IPS-11a (cell line): Measurements from ENCODE around the gene NECTIN4.

ENCODE experiments used
- H3K4me3 ChIP-seq: one replicate; pipeline ENCODE4 v1.5.1; 2013; ENCODE audit warnings: low read depth, low read length, control low read depth

The NECTIN4 gene

GRCh38 chr1:161113915-161114314 lies 24.6 kb upstream of the NECTIN4 start:
- no peak overlapping the region for H3K4me3 ChIP-seq

DNA sequence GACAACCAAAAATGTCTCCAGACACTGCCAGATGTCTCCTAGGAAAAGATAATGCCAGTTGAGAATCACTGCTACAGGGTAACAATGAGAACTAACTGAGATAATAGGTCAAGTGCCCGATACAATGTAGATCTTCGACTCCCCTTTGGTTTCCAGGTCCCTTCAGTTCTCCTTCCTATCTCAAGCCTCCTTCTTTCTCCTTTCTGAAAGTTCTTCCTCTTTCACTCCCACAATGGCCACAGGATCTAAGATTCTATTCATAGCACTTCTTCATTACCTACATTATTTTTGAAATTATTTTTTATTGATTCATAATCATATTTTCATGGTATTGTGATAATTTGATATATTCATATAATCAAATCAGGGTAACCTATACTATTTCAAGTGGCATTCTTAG lies 22.2 kb upstream of the NECTIN4 start:
- no peak overlapping the region for H3K4me3 ChIP-seq

DNA sequence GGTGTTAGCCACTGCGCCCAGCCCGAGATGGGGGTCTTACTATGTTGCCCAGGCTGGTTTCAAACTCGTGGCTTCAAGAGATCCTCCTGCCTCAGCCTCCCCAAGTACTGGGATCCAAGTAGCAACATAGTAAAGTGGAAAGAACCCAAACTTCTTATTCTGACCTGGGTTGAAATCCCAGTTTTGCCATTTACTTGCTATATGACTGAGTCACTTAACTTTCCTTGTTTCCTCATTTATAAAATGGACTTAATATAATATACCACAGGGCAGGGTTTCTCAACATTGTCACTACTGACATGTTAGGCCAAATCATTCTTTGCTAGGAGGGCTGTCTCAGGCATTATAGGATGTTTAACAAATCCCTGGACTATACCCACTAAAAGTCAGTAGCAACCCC lies 21.8 kb upstream of the NECTIN4 start:
- H3K4me3 ChIP-seq = no peak overlapping the region

DNA sequence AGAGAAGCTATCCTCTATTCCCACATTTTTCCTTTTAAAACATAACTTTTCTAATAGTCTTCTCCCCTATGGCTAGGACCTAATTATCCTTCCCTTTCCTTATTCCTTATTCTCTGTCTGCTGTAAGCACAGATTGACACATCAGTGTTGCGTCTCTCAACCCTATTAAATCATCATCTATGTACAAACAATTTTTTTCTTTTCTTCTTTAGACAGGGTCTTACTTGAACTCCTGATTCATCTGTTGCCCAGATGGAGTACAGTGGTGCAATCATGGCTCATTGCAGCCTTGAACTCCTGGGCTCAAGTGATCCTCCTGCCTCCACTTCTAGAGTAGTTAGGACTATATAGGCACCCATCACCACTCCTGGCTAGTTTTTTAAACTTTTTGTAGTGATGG lies 17.1 kb upstream of the NECTIN4 start:
- H3K4me3 ChIP-seq = no peak overlapping the region

- no peak overlapping the region for H3K4me3 ChIP-seq
Measured at GRCh38 chr1:161100556-161100955, 11.2 kb upstream of the NECTIN4 start.

DNA sequence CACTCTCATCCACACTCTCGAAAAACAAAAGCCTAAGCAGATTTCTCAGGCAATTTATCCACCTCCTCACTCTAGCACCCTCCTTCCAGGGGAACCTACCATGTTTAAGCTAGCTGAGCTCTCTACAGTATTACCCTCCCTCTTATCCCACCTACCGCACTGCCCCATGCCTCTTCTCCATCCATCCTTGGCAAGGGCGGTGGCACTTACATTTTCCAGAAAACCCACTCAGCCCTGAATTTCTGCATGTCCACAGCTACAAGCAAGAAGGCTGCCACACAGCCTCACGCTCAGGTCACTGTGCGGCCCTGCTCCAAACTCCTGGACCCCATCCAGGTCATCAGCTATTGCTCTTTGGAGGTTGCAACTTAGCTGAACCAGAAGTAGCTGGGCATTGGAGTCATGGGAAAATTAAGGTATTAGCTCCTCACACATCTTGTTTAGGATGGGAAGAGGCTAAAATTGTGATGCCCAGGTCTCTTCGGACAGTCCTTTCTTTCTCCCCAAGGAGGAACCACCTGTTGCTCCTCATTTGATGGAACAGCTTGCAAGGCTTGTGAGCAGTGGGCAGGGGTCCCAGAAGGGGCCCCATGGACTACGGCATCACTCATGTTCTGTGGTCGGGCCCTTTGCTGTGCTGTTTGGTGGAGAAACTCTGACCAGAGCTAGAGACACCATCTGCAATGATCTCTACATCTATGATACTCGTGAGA lies 9.9 kb upstream of the NECTIN4 start:
- peak overlapping the region; percentile 79 for H3K4me3 ChIP-seq

DNA sequence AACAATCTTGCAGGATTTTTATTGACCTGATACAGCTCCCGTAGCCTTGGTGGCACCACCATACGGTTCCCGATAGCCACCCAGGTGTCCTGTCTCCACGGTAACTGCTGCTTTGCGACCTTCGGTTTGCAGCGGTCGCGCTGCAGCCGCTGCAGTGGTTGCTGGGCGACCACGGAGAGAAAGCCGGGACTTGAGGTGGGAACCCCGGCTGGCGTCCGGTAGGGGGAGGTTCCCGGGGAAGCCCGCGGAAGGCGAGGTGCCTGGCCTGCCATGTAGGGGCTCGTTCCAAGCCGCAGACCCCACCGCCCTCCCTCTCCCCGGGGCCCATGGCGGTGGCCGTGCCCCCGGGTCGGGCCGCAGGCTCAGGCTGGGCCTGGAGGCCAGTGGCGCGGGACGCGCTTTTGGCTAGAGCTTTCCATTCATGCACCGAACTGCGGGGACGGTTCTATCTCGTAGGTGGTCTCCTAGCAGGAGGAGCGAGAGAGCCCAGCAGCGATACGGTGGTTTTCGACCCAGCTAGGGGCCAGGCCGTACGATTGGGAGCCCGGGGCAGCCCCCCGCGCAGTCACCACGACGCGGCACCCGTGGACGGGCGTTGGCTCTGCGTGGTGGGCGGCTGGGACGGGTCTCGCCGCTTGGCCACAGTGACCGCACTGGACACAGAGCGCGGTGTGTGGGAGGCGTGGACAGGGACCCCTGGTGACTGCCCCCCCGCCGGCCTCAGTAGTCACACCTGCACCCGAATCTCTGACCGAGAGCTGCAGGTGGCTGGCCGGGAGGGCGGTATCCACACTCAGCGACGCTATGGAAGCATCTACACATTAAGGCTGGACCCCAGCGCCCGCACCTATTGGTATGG lies 9.1 kb upstream of the NECTIN4 start, which contains the start of gene KLHDC9:
TSS of gene KLHDC9 (plus strand) at position 152 of the 859 bp plus-strand sequence. CDS start at position 327, 175 bp downstream.
- H3K4me3 ChIP-seq = peak within 1 kb of the TSS; percentile 79

- H3K4me3 ChIP-seq = no peak overlapping the region
Measured at GRCh38 chr1:161096530-161096929, 7.2 kb upstream of the NECTIN4 start.

DNA sequence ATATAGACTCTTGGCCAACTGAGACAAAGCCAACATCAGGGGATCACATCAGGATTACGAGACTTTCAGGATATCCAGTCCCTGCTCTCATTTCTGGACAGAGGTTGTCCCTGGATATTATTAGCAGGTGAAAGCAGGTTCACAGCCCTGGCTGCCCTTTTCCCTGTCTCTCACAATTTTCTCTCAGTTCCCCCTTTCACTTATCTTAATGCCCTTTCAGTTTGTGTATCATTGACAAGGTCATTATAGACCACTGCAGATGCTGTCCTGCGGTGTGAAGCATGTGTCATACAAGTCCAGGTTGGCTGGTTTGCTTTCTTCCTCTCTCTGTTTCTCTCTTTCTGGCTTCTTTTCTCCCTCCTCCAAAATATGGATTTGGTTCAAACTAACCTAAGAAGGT lies 6.7 kb upstream of the NECTIN4 start:
- no peak overlapping the region for H3K4me3 ChIP-seq

- H3K4me3 ChIP-seq = no peak overlapping the region
Measured at GRCh38 chr1:161095230-161095629, 5.9 kb upstream of the NECTIN4 start.

- H3K4me3 ChIP-seq = no peak overlapping the region
Measured at GRCh38 chr1:161094481-161094880, 5.1 kb upstream of the NECTIN4 start.

- no peak overlapping the region for H3K4me3 ChIP-seq
Measured at GRCh38 chr1:161092621-161093028, 3.3 kb upstream of the NECTIN4 start.

DNA sequence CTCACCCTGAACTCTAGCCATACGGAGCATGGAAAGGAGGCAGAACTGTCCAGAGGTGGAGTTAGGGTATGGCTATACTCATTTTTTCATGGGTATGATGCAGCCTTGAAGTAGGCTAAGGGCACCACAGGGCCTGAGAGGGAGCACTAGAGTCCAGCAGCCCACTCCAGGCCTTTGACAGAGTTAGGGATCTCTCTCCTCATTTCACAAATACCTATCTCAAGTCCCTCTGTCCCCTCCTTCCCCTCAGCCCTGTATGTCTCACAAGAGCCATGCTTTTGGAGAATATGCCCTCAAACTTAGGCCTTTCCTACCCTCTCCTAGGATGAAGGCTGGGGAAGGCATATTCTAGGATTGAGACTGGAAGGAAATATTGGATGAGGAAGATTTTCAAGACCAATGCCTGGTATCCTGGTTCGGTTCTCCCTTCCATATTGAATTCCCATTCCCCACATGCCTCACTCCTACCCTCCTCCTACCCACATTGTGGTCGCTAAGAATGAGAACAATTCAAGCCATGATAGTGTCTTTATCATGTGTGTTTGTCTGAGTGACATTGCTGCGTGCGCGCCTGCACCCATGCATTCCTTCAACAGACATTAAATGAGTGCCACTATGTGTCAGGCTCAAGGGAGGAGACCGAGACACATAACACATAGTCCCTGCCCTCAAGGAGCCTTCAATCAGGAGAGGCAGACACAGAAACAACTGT lies 2.6 kb upstream of the NECTIN4 start:
- H3K4me3 ChIP-seq = no peak overlapping the region

DNA sequence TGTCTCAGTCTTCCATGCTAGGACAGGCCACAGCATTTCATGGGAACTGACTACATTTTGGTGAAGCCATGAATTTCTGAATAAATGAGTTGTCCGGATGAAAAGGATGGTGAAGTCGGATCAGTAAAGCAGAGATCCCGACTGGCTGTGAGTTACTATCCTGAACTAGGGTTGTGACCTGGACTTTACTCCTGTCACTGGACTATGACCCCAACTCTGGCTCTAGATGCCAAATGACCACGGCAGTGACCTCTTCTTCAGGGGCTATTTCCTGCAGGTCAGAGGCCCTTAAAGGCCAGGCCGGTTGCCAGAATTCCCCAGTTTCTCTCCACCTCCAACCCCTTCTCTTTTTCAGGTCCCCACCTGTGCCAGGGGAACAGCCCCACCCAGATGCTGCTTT lies 1.7 kb upstream of the NECTIN4 start:
- no peak overlapping the region for H3K4me3 ChIP-seq

DNA sequence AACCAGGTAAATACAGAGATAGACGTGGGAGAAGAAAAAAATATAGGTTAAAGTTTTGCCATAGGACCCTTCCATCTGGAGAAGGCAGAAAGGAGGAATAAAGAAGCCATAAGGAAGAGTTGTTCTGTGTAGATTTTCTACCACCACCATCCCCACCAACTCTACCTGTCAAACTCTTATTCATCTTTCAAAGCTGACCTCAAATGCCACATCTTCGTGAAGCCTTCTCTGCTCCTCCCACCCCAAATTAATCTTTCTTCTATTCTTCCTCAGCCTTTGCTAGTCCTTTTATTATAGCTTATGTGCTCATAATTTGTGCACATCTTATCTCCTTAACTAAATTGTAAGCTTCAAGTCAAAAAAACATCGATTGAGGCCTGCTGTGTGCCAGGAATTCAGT lies 1.3 kb upstream of the NECTIN4 start:
- no peak overlapping the region for H3K4me3 ChIP-seq

DNA sequence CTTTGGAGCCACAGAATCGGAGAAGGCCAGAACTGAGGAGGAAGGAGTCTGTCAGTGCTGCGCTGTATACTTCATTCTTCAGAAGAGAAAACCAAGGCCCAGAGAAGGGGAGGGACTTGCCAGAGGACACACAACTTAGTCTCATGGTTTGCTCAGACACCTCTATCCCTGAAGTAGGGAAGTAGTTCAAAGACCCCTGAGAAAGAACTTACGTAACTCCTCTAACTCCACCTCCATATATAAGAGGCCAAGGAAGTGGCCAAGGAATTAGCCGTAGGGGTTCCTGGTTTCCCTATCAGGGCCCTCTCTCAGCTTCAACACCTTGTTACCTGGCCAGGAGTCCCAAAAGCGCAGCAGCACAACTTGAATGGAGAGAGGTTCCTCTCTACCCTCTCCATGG lies 580 bp upstream of the NECTIN4 start:
- no peak overlapping the region for H3K4me3 ChIP-seq

GRCh38 chr1:161088587-161089110 lies 709 bp downstream of the NECTIN4 start:
- H3K4me3 ChIP-seq = no peak overlapping the region

GRCh38 chr1:161086457-161086856 lies 2.9 kb downstream of the NECTIN4 start:
- H3K4me3 ChIP-seq = no peak overlapping the region

- H3K4me3 ChIP-seq = no peak overlapping the region
Measured at GRCh38 chr1:161085165-161085564, 4.2 kb downstream of the NECTIN4 start.

DNA sequence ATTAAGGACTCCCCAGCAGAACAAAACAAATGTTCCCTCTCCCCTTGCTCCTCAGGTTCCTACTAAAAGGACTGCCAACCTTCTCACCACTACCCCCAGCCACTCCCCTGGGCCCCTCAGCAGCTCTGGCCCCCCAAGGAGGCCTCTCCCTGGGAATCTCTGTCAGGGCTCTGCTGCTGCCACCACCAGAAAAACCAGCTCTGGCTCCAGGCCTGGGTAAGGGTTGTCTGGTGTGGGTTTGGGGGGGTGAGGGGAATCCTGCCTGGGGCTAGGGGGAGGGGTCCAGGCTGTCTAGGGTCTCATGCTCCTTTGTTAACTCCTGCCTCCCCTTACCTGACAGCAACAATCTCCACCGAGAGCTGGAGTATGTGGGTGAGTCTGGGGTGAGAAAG lies 4.8 kb downstream of the NECTIN4 start:
- no peak overlapping the region for H3K4me3 ChIP-seq
